Muscle of arm (tissue), 12 donors: Measurements from ENCODE around the gene VPS52. TPM values are rescaled to one million over a fixed set of nuclear protein-coding genes. Genes with fewer than 3 reads are reported as not detected.
"Not testable (repeated sequence)": the region's sequence is repeated elsewhere in the genome, so short reads cannot be mapped to it uniquely, and the experiment has no call there.

Experiments
- DNase-seq: peaks from one replicate; pipeline ENCODE4 v3.0.0-alpha.2; 2013
- polyA plus RNA-seq, 12 donors: library from polyadenylated mRNA; unstranded; fragments of 120-200 nt; gene quantifications; one replicate each; pipeline ENCODE4 v1.2.1, GENCODE V29; 2013; ENCODE audit not compliant: insufficient read length in 12 of 12

The VPS52 gene
- polyA plus RNA-seq, 12 donors = 34.7 to 75.9 (median 45.1) TPM; not detected in 1

DNA sequence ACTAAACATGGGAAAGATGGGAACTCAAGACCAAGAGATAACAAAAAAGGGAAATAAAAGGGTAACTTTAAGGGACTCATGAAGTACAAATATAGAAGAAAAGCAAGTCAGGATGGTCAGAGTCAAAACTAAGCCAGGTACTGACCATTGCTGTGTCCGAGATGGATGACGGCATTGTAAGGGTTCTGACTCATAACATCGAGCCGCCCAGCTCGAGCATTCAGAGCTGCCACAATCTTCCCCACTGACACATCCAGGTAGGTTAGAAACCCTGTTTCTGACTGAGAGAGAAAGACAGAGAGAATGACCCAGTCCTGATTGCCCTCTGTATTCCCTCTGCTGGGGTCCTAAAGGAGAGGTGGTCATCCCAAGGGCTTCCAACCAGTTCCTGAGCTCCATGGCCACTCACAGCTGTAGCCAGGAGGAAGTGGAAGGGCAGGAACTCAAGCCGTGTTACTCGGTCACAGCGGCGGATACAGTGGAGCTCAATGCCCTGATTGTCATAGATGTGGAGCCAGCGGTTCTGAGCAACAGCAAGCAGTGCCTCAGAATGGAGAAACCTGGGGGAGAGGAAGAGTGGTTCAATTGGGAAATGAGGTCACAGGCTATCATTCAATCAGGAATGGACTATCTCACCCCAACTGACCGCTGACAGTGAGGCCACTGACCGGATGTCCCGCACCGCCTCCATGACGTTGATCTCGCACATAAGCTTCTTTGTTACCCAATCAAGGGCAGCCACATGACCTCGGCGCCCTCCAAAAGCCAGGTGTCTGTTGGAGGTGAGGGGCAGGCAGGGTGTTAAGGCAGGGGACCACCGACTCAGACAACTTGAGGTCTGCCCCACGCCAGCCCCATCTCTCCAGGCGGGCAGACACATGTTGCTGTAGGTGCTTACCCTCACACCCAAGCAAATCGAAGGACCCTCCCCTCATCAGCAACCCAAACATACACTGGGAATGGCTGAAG, 15.6 kb upstream of the VPS52 start:
- no peak for DNase-seq

DNA sequence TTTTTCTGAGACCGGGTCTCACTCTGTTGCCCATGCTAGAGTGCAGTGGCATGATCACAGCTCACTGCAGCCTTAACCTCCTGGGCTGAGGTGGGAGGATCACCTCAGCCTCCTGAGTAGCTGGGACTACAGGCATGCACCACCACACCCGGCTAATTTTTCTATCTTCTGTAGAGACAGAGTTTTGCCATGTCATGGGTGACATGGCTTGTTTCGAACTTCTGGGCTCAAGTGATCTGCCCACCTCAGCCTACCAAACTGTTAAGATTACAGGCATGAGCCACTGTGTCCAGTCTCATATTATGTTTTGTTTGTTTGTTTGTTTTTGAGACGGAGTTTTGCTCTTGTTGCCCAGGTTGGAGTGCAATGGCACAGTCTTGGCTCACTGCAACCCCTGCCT, 13.5 kb upstream of the VPS52 start:
- not testable (repeated sequence) for DNase-seq

DNA sequence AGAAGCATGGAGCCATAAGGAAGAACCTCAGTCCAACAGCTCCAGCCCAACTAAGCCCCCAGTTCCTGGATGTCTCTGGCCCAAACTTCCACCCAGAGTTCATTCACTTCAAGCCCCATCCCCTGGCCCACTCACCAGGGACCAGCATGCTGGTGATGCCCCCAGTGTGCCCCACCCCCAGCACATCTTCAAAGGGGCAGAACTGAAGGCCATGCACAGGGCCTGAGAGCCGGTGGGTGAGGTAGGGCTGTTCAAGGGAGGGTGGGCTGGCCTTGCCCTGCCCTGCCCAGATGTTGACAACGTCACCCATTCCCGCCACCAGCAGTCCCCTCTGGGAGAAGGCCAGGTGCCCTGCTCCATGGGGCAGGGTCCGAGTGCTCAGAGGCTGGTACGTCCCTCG, 8.9 kb upstream of the VPS52 start:
- no peak for DNase-seq

DNA sequence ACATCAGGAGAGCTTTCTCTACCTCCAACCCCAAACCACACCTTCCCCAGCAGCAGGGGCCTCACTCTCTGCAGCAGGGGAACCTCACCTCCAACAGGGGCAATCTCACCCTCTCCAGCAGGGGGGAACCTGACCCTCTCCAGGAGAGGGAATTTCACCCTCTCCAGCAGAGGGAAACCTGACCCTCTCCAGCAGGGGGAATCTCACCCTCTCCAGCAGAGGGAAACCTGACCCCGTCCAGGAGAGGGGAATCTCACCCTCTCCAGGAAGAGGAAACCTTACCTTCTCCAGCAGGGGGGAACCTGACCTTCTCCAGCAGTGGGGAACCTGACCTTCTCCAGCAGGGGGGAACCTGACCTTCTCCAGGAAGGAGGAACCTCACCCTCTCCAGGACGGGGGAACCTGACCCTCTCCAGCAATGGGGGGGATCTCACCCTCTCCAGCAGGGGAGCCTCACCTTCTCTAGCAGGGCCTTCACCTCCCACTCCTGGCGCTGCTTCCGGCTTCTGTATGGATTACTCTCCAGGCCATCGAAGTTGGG, 8.4 kb upstream of the VPS52 start:
- no peak for DNase-seq

DNA sequence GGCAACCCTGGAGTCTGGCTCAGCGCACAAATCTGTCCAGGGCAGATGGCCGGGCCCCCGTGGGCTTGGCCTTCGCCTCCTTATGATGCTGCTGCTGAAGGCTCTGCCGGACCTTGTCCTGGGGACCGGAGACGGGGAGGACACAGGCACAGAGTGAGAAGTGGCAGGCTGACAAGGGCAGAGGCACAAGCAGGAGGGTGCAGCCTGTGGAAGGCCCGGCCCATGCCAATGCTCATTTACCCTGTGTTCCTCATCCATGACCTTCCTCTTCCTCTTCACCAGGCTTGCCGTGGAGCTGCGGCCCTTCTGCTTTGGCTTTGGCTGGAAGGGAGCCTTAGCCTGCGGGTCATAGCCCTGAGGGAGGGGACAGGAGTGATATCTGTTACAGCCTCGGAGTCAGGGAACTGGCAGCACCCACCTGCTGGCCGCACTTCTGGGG, 7.6 kb upstream of the VPS52 start:
- no peak for DNase-seq

DNA sequence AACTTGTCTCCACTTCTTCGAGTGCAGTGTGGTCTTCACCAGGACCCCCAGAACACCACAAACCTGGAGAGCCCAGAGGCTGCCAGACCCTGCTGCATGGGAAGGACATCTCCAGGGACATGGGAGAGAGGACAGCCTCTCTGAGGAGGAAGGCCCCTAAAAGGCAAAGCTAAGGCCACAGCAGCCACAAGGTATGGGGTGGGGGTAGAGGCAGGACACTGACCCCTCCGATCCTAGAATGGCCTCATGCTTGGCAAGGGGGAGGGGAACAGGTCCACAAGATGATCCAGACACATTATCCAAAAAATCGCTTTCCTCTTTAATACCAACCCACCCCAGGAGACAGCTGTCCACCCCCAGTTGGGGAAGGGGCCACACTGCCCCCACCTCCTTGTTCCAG, 7.1 kb upstream of the VPS52 start:
- DNase-seq = no peak

DNA sequence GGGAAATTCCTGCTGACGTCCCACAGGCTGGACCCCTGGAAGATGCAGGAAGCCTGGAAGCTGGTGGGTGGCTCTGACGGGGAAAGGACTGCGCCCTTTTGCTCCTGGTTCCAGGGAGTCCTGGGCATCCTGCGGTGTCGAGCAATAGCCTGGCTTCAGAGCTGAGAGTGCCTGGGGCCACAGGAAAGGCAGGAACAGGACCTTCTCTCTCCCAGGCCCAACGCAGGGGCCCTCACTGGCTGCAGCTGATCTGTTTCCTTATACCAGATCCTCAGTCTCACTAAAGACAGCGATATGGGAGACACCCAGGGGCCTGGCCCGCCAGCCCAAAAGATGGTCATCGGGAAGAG, 6.7 kb upstream of the VPS52 start:
- DNase-seq = no peak

DNA sequence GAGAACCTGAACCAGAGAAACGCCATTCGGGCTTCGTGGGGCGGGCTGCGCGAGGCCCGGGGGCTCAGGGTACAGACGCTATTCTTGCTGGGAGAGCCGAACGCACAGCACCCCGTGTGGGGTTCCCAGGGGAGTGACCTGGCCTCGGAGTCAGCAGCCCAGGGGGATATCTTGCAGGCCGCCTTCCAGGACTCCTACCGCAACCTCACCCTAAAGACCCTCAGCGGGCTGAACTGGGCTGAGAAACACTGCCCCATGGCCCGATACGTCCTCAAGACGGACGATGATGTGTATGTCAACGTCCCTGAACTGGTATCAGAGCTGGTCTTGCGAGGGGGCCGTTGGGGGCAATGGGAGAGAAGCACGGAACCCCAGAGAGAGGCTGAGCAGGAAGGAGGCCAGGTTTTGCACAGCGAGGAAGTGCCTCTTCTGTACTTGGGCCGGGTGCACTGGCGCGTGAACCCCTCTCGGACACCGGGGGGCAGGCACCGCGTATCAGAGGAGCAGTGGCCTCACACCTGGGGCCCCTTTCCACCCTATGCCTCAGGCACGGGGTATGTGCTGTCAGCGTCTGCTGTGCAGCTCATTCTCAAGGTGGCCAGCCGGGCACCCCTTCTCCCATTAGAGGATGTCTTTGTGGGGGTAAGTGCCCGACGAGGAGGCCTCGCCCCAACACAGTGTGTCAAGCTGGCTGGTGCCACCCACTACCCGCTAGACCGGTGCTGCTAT, 6.2 kb upstream of the VPS52 start:
- DNase-seq = no peak

DNA sequence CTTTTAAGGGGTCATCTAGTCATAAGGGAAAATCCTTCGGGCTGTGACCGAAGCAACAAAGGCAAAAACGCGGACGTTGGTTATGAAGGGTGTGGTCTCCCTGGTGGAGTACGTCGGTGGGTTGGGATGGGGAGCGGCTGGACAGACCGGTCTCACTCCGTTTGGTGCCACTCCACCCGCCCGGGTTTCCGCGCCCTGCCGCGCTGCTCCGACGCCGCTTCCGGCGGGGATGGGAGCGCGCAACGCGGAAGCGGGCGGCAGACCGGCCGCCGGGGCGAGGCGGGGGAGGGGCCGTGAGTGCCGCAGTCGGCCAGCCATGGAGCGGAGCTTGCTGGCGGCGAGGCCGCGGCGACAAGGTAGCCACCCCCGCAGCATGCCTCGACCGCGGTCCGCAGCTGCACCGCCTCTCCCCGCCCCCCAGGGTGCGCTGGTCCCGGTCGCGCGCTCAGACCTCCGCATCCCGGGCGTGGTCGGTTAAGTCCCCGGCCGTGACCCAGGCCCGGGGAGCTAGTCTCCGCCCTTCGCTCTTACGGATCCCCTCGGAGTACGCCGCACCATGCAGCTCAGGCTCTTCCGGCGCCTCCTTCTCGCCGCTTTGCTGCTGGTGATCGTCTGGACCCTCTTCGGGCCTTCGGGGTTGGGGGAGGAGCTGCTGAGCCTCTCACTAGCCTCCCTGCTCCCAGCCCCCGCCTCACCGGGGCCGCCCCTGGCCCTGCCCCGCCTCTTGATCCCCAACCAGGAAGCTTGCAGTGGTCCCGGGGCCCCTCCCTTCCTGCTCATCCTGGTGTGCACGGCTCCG, 5.4 kb upstream of the VPS52 start, which contains the start of gene B3GALT4:
TSS of gene B3GALT4 (plus strand) at position 260 of the 799 bp plus-strand sequence. CDS start at position 557, 297 bp downstream.
- peak; percentile 63 for DNase-seq

DNA sequence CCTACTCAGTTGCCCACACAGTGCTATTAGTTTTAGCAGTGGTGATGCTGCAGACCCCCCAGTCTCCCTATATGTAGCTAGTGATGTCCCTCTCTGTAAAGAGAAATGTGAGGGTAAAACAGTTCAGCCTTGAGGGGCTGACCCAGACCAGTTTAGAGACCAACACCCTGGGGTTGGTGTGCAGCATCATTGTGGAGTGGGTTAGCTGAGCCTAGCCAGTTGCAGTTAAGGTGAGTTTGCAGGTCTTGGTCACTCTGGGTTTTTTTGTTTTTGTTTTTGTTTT, 4.8 kb upstream of the VPS52 start:
- no peak for DNase-seq

DNA sequence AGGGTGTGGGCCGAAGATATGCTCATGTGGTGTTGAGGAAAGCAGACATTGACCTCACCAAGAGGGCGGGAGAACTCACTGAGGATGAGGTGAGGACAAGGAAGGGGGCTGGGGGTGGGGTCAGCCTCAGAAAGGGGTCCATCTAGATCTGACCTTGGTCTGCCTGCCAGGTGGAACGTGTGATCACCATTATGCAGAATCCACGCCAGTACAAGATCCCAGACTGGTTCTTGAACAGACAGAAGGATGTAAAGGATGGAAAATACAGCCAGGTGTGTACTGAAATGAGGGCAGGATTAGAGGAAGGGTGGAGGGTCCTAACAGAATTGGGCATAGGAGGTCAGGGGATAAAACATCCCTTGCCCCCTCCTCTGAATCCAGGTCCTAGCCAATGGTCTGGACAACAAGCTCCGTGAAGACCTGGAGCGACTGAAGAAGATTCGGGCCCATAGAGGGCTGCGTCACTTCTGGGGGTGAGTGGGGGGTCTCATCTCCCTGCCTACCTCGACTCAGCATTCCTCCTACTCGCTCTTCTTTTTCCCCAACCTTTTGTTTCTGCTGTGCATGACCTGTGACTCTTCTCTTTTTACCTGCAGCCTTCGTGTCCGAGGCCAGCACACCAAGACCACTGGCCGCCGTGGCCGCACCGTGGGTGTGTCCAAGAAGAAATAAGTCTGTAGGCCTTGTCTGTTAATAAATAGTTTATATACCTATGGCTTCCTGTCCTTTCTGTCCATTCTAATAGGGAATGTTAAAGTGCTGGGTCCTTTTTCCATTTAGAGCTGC, 4.3 kb upstream of the VPS52 start:
- DNase-seq = not testable (repeated sequence)

DNA sequence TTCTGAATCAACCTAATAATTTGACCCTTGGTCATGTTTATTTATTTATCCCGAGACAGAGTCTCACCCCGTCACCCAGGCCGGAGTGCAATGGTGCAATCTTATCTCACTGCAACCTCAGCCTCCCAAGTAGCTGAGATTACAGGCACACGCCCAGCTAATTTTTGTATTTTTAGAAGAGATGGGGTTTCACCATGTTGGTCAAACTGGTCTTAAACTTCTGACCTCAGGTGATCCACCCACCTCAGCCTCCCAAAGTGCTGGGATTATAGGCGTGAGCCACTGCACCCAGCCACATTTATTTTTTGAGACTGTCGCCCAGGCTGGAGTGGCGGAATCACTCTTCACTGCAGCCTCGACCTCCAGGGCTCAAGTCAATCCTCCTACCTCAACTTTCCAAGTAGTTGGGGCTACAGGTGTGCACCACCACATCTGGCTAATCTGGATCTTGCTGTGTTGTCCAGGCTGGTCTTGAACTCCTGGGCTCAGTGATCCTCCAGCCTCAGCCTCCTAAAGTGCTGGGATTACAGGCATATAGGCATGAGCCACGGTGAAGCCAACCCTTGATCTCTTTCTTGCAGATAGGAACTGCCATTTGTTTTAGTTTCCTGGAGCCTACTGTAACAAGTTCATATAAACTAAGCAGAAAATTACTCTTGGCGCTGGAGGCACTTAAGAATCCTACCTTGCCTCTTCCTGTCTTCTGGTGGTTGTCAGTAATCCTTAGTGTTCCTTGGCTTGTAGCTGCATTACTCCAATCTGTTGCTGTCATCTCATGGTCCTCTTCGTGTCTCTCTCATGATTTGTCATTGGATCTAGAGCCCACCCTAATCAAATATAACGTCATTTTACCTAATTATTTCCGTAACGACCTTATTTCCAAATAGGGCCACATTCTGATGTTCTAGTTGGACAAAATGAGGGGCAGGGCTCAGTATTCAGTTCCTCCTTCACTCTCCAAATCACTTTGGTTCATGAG, 2.5 kb upstream of the VPS52 start:
- DNase-seq = no peak

DNA sequence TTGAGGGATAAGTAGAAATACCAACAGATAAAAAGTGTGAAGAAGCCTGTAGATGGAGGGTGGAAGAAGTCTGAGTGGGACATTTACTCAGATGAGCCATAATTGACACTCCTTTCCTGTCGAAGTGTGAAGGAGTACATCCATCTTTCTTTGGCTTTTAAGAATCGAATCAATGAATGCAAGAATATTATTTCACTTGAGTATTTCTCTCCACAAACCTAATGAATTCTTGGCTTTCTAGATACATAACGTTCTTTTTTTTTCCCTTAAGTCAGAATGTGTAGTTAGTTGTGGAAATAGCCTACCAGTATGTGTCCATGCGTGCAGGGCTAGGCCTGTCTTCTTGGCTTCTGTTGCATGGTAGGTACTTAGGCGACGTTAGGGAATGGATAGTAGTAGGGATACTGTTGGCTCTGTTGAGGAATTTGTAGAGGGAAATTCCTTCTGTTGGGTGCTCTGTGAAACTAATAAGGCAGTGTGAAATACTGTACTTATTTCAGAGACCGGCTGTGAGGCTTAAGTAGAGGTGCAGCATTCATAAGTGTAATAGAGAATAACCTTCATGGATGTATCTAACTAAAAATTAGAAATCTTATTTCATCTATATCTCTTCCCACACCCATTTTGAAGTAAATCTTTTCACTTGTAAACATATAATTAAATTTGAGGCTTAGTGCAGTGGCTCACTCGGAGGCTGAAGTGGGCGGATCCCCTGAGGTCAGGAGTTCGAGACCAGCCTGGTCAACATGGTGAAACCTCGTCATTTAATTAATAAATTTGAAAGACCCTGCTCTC, 1.6 kb upstream of the VPS52 start:
- no peak for DNase-seq

DNA sequence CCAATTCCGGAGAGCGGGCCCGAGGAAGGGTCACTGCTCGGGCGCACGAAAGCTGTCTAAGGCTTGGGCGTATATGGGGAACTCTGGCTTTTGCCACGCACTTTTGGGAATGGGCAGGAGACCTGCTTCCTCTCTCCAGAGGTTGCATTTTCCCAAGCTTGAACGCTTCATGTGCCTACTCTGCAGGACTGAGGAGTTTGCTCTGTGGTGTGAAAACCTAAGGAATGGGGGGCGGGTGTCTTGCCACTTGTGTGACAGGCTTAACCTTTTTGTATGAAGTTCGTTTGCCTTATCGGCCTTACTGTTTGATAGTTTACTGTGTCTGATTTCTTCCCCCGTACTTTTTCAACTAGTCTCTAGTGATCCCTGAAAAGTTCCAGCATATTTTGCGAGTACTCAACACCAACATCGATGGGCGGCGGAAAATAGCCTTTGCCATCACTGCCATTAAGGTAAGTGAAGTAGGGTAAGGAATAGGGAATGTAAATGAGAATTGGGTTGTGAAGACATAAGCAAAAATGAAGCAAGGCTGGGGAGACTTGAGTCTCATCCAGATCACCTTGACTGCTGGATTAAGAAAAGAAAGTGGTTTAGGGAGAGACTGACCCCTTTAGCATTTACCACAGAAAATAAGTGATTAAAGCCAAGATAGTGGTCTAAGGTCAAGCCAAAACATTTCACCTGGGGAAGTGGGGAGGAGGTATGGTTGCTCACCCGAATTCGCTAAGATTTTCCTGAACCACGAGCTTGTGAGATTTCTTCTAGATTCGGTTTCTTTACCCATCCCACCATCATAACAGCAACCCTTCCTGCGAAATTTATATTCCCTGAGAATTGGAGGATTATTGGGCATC, 826 bp upstream of the VPS52 start:
- no peak for DNase-seq

DNA sequence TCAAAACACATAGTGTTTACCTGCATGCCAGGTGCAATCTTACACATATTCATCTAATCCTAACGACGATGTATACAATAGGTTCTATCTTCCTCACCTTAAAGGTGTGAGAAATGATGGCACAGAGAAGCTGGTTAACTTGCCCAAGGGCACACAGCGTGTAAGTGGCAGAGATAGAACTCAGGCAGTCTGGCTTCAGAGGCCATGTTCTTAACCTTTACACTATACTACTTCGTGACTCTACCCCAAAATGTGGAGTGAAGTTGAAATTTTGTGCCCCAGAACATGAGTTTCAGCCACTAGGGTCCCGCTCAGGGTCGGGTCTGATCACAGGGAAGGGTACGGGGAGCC, 584 bp downstream of the VPS52 start:
- DNase-seq = no peak

DNA sequence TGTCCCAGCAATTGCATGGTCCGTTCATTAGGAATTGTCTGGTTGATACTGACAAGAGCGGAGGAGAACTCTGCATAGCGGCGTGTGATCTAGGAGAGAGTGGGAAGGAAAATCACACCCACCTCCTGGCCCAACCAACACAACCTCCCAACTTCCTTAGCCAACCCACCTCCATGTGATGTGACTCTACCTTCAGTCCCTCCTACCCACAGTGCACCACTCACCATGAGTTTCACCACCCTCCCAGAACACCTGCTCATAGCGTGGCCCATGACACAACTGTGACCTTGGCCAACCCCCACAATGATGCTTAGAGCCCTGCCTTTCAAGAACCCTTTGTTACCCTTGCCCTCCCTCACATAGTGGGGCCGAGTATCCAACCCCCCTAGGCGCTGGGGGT, 7.7 kb downstream of the VPS52 start:
- no peak for DNase-seq

DNA sequence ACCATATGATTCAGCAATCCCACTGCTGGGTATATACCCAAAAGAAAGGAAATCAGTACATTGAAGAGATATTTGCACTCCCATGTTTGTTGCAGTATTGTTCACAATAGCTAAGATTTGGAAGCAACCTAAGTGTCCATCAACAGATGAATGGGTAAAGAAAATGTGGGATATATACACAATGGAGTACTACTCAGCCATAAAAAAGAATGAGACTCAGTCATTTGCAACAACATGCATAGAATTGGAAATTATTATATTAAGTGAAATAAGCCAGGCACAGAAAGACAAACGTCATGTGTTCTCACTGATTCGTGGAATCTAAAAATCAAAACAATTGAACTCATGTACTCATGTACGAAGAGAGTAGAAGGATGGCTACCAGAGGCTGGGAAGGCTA, 9.2 kb downstream of the VPS52 start:
- DNase-seq = not testable (repeated sequence)

DNA sequence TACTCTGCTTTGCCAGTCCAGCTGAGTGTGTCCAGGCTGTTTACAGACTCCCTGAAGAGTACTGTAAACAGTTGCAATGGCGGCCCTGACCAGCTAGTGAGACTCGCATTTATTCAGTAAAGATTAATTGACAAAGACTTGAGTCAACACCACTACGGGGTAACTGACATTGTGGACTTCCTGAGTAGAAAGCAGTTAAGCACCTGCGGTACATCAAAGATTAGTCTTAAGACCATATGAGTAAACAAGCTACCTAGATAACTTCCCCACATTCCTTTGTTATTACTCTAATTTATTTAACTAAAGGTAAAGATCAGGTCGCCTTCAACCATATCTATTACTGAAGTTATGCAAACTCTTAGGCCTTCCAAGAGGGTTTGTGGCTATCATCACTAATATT, 12.6 kb downstream of the VPS52 start:
- no peak for DNase-seq
